H1 (cell line): Measurements from ENCODE around the gene BRD2. TPM values are rescaled to one million over a fixed set of nuclear protein-coding genes. Genes with fewer than 3 reads are reported as not detected.
A peak's percentile ranks its signal among the peaks of the same experiment; 100 is the strongest.

ENCODE experiments used
- CTCF ChIA-PET: fragments of 300-600 bp; sonication (Branson Sonifier 250); formaldehyde crosslinking; loops from one replicate; lab custom pipeline; 2021; ENCODE audit not compliant: partially characterized antibody; lab: Charles Lee
- POLR2A ChIA-PET: fragments of 300-600 bp; sonication (Branson Sonifier 250); formaldehyde crosslinking; loops from one replicate; lab custom pipeline; 2021; ENCODE audit warnings: inconsistent platforms; ENCODE audit not compliant: partially characterized antibody; lab: Charles Lee
- DNase-seq, 2 experiments: peaks; one replicate each; pipeline versions ENCODE4 v3.0.0 to v3.0.0-alpha.2; 2010 to 2022; ENCODE audit warnings: low spot score in 2 of 2, low read depth in 1 of 2, mixed read lengths in 1 of 2
- FAIRE-seq: peaks from 2 replicates; lab custom pipeline; 2011; peaks lifted over from hg19 to GRCh38; lab: Jason Lieb, UNC
- H2AFZ ChIP-seq: 2 replicates; pipeline ENCODE4 v1.8.1; 2012; ENCODE audit warnings: low read length, inconsistent platforms
- H2AK5ac ChIP-seq: 2 replicates; pipeline ENCODE4 v1.6.1; 2013; ENCODE audit warnings: low read depth, low read length
- H2BK120ac ChIP-seq: replicated peaks from 2 replicates; pipeline ENCODE3; 2013; ENCODE audit warnings: low read depth, low read length, inconsistent platforms
- H2BK12ac ChIP-seq: 2 replicates; pipeline ENCODE4 v1.6.1; 2013; ENCODE audit warnings: low read depth, low read length
- H2BK15ac ChIP-seq: 2 replicates; pipeline ENCODE4 v1.6.1; 2013; ENCODE audit warnings: low read length
- H2BK20ac ChIP-seq: 2 replicates; pipeline ENCODE4 v1.6.1; 2013; ENCODE audit warnings: low read length
- H2BK5ac ChIP-seq: 2 replicates; pipeline ENCODE4 v1.6.1; 2013; ENCODE audit warnings: low read depth, low read length
- H3K14ac ChIP-seq: 2 replicates; pipeline ENCODE4 v1.6.1; 2013; ENCODE audit warnings: inconsistent platforms; ENCODE audit not compliant: insufficient read length
- H3K18ac ChIP-seq: 2 replicates; pipeline ENCODE4 v1.6.1; 2013; ENCODE audit warnings: low read length; ENCODE audit errors: extremely low read depth
- H3K23ac ChIP-seq: 2 replicates; pipeline ENCODE4 v1.6.1; 2013; ENCODE audit warnings: inconsistent platforms; ENCODE audit not compliant: insufficient read length
- H3K23me2 ChIP-seq: 2 replicates; pipeline ENCODE4 v1.6.1; 2013; ENCODE audit warnings: low read depth, low read length
- H3K27ac ChIP-seq: 2 replicates; pipeline ENCODE4 v1.6.1; 2011; ENCODE audit warnings: low read depth, low read length, inconsistent platforms
- H3K27me3 ChIP-seq, 4 experiments: replicated peaks in 1 of 4; 1 replicate in 1 of 4; 2 replicates in 3 of 4; pipeline versions ENCODE4 v1.6.1 to v1.8.1; 2011 to 2013; ENCODE audit warnings: low read length in 3 of 4, mild to moderate bottlenecking in 3 of 4, inconsistent platforms in 2 of 4, mixed read lengths in 2 of 4, moderate library complexity in 1 of 4; ENCODE audit not compliant: control insufficient read depth in 3 of 4, insufficient read depth in 3 of 4; ENCODE audit errors: extremely low read depth in 1 of 4
- H3K36me3 ChIP-seq, 4 experiments: 2 replicates each; pipeline versions ENCODE4 v1.6.1 to v1.8.1; 2011 to 2013; ENCODE audit warnings: mild to moderate bottlenecking in 4 of 4, low read length in 3 of 4, moderate library complexity in 2 of 4, control low read depth in 1 of 4, inconsistent platforms in 1 of 4; ENCODE audit not compliant: insufficient read depth in 4 of 4, control insufficient read depth in 2 of 4
- H3K4ac ChIP-seq: replicated peaks from 2 replicates; pipeline ENCODE3; 2013; ENCODE audit warnings: low read length, low read depth, mixed read lengths, inconsistent platforms; ENCODE audit not compliant: insufficient read length
- H3K4me1 ChIP-seq, 4 experiments: replicated peaks in 1 of 4; 1 replicate in 1 of 4; 2 replicates in 3 of 4; pipeline versions ENCODE4 v1.6.1 to v1.8.1; 2011 to 2013; ENCODE audit warnings: low read length in 3 of 4, inconsistent platforms in 2 of 4, mixed read lengths in 1 of 4; ENCODE audit not compliant: insufficient read depth in 4 of 4, control insufficient read depth in 3 of 4
- H3K4me2 ChIP-seq, 2 experiments: 2 replicates each; pipeline versions ENCODE4 v1.6.1 to v1.8.1; 2011 to 2013; ENCODE audit warnings: low read depth in 2 of 2, low read length in 2 of 2, control low read depth in 1 of 2, inconsistent platforms in 1 of 2, mild to moderate bottlenecking in 1 of 2; ENCODE audit not compliant: insufficient read depth in 1 of 2
- H3K4me3 ChIP-seq, 4 experiments: fragments of 200-600, 300-600 bp in 1 of 4; sonication (generic), shearing (Covaris generic), sonication (Bioruptor Twin) in 1 of 4; 2 replicates each; pipeline versions ENCODE4 v1.5.1 to v1.8.1; 2011 to 2016; ENCODE audit warnings: low read length in 4 of 4, low read depth in 3 of 4, control low read depth in 2 of 4, inconsistent platforms in 2 of 4, mild to moderate bottlenecking in 2 of 4, mixed read lengths in 1 of 4, moderate library complexity in 1 of 4; ENCODE audit not compliant: insufficient read depth in 2 of 4; ENCODE audit errors: extremely low read depth in 1 of 4
- H3K56ac ChIP-seq: replicated peaks from 2 replicates; pipeline ENCODE3; 2013; ENCODE audit warnings: low read depth, mild to moderate bottlenecking, mixed read lengths, low read length, inconsistent platforms; ENCODE audit not compliant: insufficient read length
- H3K79me1 ChIP-seq: 2 replicates; pipeline ENCODE4 v1.6.1; 2013; ENCODE audit warnings: low read depth, low read length, control low read depth
- H3K79me2 ChIP-seq, 2 experiments: 2 replicates each; pipeline versions ENCODE4 v1.6.1 to v1.8.1; 2012 to 2013; ENCODE audit warnings: low read length in 2 of 2, mild to moderate bottlenecking in 2 of 2, inconsistent platforms in 1 of 2; ENCODE audit not compliant: insufficient read depth in 2 of 2, control insufficient read depth in 1 of 2
- H3K9ac ChIP-seq, 4 experiments: replicated peaks in 1 of 4; 1 replicate in 1 of 4; 2 replicates in 3 of 4; pipeline versions ENCODE4 v1.6.1 to v1.8.1; 2011 to 2013; ENCODE audit warnings: low read depth in 3 of 4, low read length in 3 of 4, control low read depth in 2 of 4, mild to moderate bottlenecking in 2 of 4, moderate library complexity in 2 of 4, inconsistent platforms in 1 of 4; ENCODE audit errors: extremely low read depth in 1 of 4
- H3K9me3 ChIP-seq, 2 experiments: 2 replicates each; pipeline versions ENCODE4 v1.6.1 to v1.8.1; 2012 to 2013; ENCODE audit warnings: mild to moderate bottlenecking in 2 of 2, moderate library complexity in 2 of 2, control low read depth in 1 of 2, inconsistent platforms in 1 of 2, low read depth in 1 of 2, low read length in 1 of 2, mixed read lengths in 1 of 2; ENCODE audit not compliant: insufficient read depth in 2 of 2
- H4K20me1 ChIP-seq, 2 experiments: replicated peaks in 1 of 2; 2 replicates each; pipeline versions ENCODE3 to v1.8.1; 2011 to 2013; ENCODE audit warnings: inconsistent platforms in 2 of 2, low read length in 2 of 2, mild to moderate bottlenecking in 1 of 2; ENCODE audit not compliant: insufficient read depth in 2 of 2, control insufficient read depth in 1 of 2
- H4K5ac ChIP-seq: 2 replicates; pipeline ENCODE4 v1.6.1; 2013; ENCODE audit warnings: low read length, low read depth, mixed read lengths, inconsistent platforms; ENCODE audit not compliant: insufficient read length
- H4K8ac ChIP-seq: 2 replicates; pipeline ENCODE4 v1.8.0; 2013; ENCODE audit warnings: mild to moderate bottlenecking, moderate library complexity, low read length, inconsistent platforms; ENCODE audit not compliant: insufficient read depth; ENCODE audit errors: extremely low read depth
- H4K91ac ChIP-seq: replicated peaks from 2 replicates; pipeline ENCODE3; 2013; ENCODE audit warnings: low read length, mixed read lengths, inconsistent platforms; ENCODE audit not compliant: insufficient read length
- BRCA1 ChIP-seq: IDR thresholded peaks from 2 replicates; pipeline ENCODE4 v1.6.1; 2012; ENCODE audit warnings: low read depth, low read length, improper control_type of control experiment
- HDAC6 ChIP-seq: IDR thresholded peaks from one replicate; pipeline ENCODE4 v1.7.1; 2012; ENCODE audit warnings: low read depth, mild to moderate bottlenecking, inconsistent platforms, low read length, moderate library complexity
- NANOG ChIP-seq: IDR thresholded peaks from 2 replicates; pipeline ENCODE4 v1.6.1; 2011; ENCODE audit warnings: low read length, low read depth, mild to moderate bottlenecking, inconsistent platforms; ENCODE audit not compliant: insufficient read depth, poor library complexity, severe bottlenecking
- NRF1 ChIP-seq: IDR thresholded peaks from 2 replicates; pipeline ENCODE4 v1.6.1; 2011; ENCODE audit warnings: mild to moderate bottlenecking, low read depth, low read length, improper control_type of control experiment
- POU5F1 ChIP-seq: IDR thresholded peaks from 2 replicates; pipeline ENCODE4 v1.6.1; 2011; ENCODE audit warnings: low read depth, mild to moderate bottlenecking, low read length, moderate library complexity
- TBP ChIP-seq: IDR thresholded peaks from 2 replicates; pipeline ENCODE4 v1.6.1; 2011; ENCODE audit warnings: low read depth, low read length, improper control_type of control experiment
- WGBS, 2 experiments: shearing (Covaris generic) in 1 of 2; methylation state at CpG; one replicate each; pipeline versions ENCODE4 v1.1.6 to v1.1.7; 2013 to 2015; ENCODE audit warnings: low lambda C conversion rate in 2 of 2, mixed read lengths in 2 of 2, inconsistent platforms in 1 of 2, low coverage in 1 of 2, missing lambda C conversion rate in 1 of 2; ENCODE audit not compliant: insufficient replicate concordance in 2 of 2, insufficient coverage in 1 of 2, insufficient read length in 1 of 2; ENCODE audit errors: extremely low coverage in 1 of 2, missing lambda C conversion rate in 1 of 2; 5-methylcytosine and 5-hydroxymethylcytosine counted together
- polyA plus RNA-seq, 7 experiments: library from polyadenylated mRNA; depleted of rRNA in 3 of 7; stranded (reverse) in 5 of 7; unstranded in 2 of 7; fragments of >200 nt in 5 of 7; fragments of 200-250 nt in 2 of 7; gene quantifications; 1 replicate in 5 of 7; 2 replicates in 1 of 7; 4 replicates in 1 of 7; pipeline versions ENCODE4 v1.2.1 to v1.2.3, GENCODE V29; 2011 to 2013; ENCODE audit warnings: missing spikeins in 2 of 7, mixed read lengths in 2 of 7
- total RNA-seq: library from RNA; stranded (reverse); fragmentation: NEBNext Ultra II Directional; extraction: Animal tissue kit (Norgen Biotek cat#: 25700); gene quantifications from 2 replicates; pipeline ENCODE4 v1.2.1, GENCODE V29; 2021

The BRD2 gene
- total and polyA plus RNA-seq, 2 of the 8 experiments (the other 6 are each of a cell fraction or from before 2014, with no cell fraction given) = 132 to 185 TPM

DNA sequence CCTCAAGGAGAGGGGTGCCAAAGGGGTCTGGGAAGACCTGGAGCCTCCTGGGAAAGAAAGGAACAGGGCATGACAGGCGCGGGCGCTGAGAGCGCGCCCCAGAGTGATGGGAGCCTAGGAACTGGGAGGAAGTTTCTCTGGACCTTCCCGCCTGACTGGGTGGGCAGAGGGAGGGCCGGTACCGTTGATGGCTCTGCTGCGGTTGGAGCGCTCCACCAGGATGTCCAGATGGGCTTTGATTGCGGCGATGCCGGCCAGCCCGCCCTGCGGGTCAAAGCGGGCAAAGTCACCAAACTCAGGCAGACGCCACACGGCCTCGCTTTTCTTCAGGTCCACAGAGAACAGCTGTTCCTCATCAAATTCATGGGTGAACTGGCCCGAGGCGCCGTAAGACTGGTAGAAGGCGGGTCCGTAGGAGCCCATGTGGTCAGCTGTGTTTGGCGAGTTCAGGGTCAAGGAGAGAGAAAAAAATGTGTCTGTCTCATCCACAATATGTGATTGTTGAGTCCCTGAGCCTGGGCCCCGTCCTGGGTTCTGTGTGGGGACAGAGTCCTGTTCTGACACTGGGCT is 39.5 kb downstream of the BRD2 start:
- H3K23ac ChIP-seq = no peak overlapping the region
- FAIRE-seq = no peak

More for the DNA sequence above, 39.5 kb downstream of the BRD2 start:
- Histone ChIP-seq H2BK20ac (no peak overlapping the region), H3K4ac (no peak overlapping the region), H3K9ac (no peak overlapping the region), H3K36me3 (peaks cover 0 to 4% (median 2%) of the 10 kb centered on the region in 4 experiments; a peak in 2 of 8 replicates), H3K79me2 (no peaks in the 10 kb centered on the region), H3K4me2 (peak overlapping the region in 1 of 2 experiments; percentile 92; a peak in 1 of 4 replicates), H3K9me3 (no peaks in the 10 kb centered on the region), H4K8ac (no peak overlapping the region), H3K27ac (no peak overlapping the region), H2BK12ac (no peak overlapping the region), H3K4me3 (no peak overlapping the region), H3K23me2 (peaks cover 4% of the 10 kb centered on the region; the same call in 1 of the 2 replicates), H3K18ac (no peak overlapping the region), H3K4me1 (peaks cover 5 to 10% (median 6%) of the 10 kb centered on the region in 4 experiments), H3K56ac (no peak overlapping the region), H3K27me3 (no peaks in the 10 kb centered on the region), H2AFZ (no peak overlapping the region), H4K91ac (no peak overlapping the region), H2AK5ac (no peak overlapping the region), H2BK15ac (no peak overlapping the region), H4K5ac (no peak overlapping the region), H4K20me1 (no peaks in the 10 kb centered on the region), H2BK5ac (no peak overlapping the region), H3K14ac (no peak overlapping the region), H2BK120ac (no peak overlapping the region), H3K79me1 (peaks cover 2% of the 10 kb centered on the region)
- WGBS, 2 experiments = 87% methylated on average over 23 of the region's 26 CpGs; no CpG with 5 or more reads in 1 of the 2 experiments
- no peak for TF ChIP-seq TBP
- no peak for TF ChIP-seq BRCA1
- TF ChIP-seq HDAC6 = no peak
- no peak for TF ChIP-seq NRF1
- no peak for TF ChIP-seq POU5F1
- no peak for TF ChIP-seq NANOG
- DNase-seq = no peak
- CTCF ChIA-PET = interaction anchor here (1.2 kb wide), 1 partner anchor 10 kb away, joined by 3 read pairs; no protein-coding TSS in a partner anchor
- POLR2A ChIA-PET = interaction anchor here (1.0 to 2.6 kb wide), 5 partner anchors 28 to 86 kb away, joined by 3 to 16 read pairs (median 3); no protein-coding TSS in a partner anchor
